GM15510 (cell line): ENCODE results near the gene KAT2B.
A peak's percentile ranks its signal among the peaks of the same experiment; 100 is the strongest.

Source experiments
- POLR2A ChIP-seq: IDR thresholded peaks from 3 replicates; pipeline ENCODE4 v1.6.1; 2011; ENCODE audit warnings: borderline replicate concordance; ENCODE audit not compliant: insufficient read length; ENCODE audit errors: extremely low read depth

Gene KAT2B

GRCh38 chr3:20037255-20037996, 2.8 kb upstream of the KAT2B start:
- TF ChIP-seq POLR2A: no peak

DNA sequence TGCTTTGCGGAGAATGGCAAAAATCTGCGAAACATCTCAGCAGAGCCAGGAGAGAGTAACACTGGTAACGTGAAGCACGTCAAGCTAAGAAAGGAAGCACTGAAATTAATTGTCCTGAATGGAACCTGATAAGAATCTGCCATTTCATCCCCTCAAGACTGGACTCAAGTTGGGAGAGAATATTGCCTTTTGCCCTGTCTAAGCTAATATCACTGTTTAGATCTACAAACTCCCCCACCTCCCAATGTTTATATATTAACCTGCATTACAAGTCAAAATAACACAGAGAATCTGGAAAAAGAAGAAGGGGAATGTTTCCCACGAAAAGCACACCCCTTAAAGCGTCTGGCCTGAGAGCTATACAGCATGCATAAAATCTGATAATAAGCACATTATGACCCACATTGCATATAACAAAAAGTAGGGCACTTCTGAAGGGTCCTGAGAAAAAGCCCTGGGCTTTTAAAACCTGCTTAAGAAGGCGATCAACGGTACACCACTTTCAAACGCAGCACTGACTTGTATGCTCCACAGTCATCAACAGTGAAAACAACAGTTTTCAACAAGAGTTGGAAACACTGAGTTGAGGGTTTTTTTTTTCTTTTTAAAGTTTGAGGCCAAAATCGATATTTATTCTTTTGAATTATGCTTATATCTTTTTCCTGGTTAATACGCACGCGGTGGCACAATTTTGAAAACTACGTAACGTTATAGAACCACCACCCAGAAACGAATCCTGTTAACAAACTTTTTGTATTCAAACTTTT, 1.4 kb upstream of the KAT2B start:
- no peak for TF ChIP-seq POLR2A

DNA sequence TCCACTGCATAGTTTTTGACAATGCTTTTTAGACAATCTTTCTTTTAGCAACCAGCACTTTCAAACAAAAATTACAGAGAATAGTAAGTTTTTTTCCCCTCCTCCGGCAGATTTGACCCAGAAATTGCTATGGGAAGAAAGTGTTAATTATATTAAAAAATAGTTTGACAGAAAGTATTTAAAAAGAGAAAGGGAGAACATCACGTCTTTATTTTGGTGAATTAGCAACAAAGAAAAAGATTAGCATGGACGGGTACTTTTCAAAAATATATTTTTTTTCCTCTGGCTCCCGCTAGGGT, 831 bp upstream of the KAT2B start:
- TF ChIP-seq POLR2A: no peak

GRCh38 chr3:20040548-20041196, 426 bp downstream of the KAT2B start:
- peak; percentile 52 for TF ChIP-seq POLR2A

DNA sequence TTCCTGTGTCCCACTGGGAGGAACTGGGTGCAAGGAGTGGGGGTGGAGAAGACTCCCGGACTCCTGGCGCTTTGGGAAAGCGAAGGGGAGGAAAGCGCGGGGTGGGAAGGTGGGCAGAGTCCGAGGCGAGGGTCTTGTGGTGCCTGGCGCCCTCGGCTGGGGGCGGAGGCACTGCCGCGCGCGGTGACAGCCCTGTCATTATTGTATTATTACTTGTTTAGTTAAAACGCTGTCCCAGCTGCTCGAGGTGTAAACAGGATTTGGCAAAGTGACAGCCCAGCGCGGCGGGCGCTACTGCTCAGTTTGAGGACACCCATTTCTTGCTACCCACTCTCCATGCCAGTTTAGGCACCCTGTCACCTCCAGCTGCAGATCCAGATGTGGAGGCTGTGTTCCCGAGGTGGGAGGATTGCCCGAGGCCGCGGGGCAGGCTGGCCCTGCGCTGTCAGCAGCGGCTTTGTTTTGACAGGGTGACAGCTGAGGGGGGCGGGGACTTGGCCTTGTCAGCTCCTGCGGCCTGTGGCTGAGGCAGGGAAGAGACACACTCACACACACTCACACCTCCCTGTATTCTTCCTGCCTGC, 1.0 kb downstream of the KAT2B start:
- TF ChIP-seq POLR2A: peak; percentile 35

DNA sequence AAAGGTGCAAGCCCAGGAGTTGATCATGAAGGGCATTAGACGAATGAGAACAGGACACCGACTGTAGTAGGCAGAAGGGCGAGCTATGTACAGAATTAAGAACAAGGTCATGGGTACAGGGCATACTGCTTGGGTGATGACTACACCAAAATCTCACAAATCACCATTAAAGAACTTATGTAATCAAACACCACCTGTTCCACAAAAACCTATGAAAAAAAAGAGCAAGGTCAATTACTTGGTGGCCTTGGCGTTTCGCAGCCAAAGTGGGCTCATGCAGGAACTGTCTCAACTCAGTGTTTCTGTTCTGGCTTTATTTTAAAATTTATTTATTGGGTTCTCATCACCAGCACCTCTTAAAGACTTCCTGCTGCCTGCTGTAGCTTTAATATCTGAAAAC, 2.1 kb downstream of the KAT2B start:
- TF ChIP-seq POLR2A: no peak

GRCh38 chr3:20043396-20043795, 3.1 kb downstream of the KAT2B start:
- TF ChIP-seq POLR2A: no peak

DNA sequence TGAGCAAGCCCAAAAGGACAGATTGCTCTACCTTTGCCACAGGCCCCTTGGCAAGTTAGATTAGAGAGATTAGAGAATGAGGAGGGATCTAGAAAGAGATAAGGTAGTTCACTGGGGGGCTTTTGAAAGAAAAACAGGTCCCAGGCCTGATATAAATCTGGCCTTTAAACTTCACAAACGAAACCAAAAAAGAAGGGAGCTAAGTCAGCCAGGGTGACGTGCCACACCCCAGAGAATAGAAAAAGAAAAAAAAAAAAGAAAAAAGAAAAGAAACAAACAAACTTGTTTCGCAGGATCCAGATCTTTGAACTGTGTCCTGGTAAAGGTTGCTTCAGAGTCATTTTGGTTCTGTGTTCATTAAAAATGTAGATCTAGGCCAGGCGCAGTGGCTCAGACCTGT, 3.6 kb downstream of the KAT2B start:
- no peak for TF ChIP-seq POLR2A

- no peak for TF ChIP-seq POLR2A
Measured at GRCh38 chr3:20046556-20046955, 6.3 kb downstream of the KAT2B start.

DNA sequence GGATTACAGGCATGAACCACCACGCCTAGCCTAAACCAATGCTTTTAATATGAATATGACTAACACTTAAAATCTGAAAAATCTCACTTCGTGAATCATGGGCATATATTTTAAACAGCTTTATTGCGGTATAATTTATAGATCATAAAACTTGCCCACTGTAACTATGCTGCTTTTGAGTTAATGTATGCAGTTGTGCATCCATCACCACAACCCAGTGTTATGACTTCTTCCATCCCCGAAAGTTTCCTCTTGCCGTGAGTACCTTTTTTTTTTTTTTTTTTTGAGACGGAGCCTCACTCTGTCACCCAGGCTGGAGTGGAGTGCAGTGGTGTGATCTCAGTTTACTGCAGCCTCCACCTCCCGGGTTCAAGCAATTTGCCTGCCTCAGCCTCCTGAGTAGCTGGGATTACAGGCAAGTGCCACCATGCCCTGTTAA, 7.1 kb downstream of the KAT2B start:
- TF ChIP-seq POLR2A: no peak

DNA sequence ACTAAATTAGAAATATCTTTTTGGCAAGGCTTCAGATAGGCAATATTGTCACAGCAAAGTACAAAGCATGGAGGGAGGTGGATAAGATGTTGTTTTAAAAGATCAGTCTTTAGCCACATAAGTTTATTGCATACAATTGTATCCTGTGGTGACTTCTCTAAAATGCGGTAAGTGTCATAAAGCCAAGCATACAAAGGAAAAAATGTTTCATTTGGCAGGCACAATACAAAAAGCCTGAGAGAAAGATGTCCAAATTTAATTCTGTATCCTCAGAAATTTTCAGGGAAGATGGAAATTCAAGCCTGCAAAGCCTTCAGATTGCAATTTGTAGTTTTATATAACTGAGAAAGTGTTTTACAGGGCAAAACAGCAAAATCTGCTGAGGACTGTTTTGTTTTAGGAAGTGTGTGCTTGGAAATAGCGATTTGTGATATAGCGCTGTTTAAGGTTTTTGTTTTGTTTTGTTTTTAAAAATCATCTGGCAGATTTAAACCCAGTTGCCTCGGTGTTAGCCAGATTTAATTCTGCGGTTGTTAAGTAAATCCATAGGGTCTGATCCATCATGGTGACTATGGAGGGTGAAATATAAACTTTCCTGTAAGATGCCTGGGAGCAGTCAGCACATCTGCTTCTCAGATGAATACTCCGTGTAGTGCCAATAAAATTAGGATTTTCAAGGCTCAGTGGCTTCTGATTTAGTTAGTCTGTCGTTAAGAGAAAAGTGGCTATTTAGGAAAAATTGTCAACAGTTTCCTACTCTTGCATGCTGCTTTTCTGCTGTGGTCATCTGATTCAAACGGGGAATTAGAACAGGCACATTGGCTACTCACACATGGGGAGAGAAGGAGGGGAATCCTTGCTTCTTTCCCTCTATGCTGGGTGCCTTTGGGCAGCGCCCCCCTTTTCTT, 8.0 kb downstream of the KAT2B start:
- no peak for TF ChIP-seq POLR2A

DNA sequence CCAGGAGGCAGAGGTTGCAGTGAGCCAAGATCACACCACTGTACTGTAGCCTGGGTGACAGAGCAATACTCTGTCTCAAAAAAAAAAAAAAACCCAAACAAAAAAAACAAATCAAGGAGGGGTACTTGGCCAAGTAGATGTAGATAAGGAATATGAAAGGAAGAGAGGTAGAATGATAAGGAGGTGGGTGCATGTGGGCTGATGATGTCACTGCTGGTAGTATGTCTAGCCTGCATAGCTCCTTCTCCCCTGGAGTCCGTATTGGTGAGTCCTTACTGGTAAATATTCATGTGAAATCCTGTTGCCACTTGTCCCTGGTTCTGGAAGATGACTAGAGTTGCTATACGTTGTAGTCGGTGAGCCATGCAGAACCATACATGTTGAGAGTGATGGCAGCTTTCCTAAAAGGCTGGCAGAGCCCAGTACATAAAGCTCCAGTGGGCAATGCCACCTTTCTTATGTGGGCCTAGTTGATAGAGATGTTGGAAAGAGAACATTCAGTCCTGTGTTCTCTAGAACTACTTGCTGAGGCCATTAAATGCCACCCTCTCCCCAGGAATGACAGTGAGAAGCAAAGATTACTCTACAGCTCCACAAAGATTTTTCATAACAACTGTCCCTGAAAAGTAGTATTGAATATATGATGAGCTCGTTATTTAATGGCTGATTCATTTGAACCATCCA, 11.0 kb downstream of the KAT2B start:
- no peak for TF ChIP-seq POLR2A

DNA sequence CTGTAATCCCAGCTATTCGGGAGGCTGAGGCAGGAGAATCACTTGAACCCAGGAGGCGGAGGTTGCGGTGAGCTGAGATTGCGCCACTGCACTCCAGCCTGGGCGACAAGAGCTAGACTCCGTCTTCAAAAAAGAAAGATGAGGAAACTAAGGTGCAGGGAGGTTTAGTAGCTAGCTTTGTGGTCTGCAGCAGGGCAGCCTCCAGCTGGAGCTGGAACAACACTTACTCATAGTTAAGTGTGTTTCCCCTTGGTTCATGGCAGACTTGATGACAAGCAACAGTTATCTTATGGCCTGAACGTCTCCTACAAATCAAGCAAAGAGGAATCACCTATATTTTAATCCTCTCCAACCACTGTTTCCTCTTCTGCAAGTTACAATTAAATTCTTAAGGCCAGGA, 12.6 kb downstream of the KAT2B start:
- TF ChIP-seq POLR2A: no peak

DNA sequence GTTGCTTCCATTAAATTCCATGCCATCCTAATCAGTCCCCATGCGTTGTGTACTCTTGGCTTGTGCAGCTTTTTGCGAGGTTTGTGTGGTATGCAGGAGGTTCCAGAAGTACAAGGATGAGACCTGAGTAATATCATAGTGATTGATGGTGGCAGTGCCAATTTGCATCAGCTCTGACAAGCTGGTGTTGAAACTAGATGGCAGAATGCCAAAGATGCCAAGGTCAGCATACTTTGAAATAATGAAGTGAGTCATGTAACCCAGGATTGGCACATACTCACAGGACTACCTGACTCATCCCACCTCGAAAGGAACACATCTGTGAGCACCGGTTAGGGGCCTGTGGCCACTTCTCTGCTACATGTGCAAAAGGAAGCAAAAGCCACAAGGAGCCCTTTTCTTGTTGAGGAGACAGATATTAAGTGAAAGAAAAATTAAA, 14.3 kb downstream of the KAT2B start:
- no peak for TF ChIP-seq POLR2A

GRCh38 chr3:20055020-20055775, 15.0 kb downstream of the KAT2B start:
- no peak for TF ChIP-seq POLR2A
